ENCODE data around the gene PGM5. TPM values are rescaled to one million over a fixed set of nuclear protein-coding genes. Genes with fewer than 3 reads are reported as not detected.

Gene PGM5
- total and polyA plus RNA-seq, 2 donors (not counting 3 experiments of a cell fraction or from before 2014, with no cell fraction given): 0.14 to 1.9 TPM

GRCh38 chr9:68429631-68430030 is 73.2 kb downstream of the PGM5 start:
- Histone ChIP-seq H3K9me3 (replicated peaks; ENCODE audit: control insufficient read depth, insufficient read depth, low read length) (no peaks in the 10 kb centered on the region), H3K27me3 (ENCODE audit: control insufficient read depth in 2 of 2, insufficient read depth in 2 of 2, low read length in 2 of 2) (no peaks in the 10 kb centered on the region), H3K36me3 (ENCODE audit: control insufficient read depth in 2 of 2, extremely low read depth in 1 of 2, insufficient read depth in 2 of 2, low read length in 2 of 2) (no peaks in the 10 kb centered on the region), H3K79me2 (ENCODE audit: control insufficient read depth, insufficient read depth, low read length) (no peaks in the 10 kb centered on the region), H3K9ac (replicated peaks; ENCODE audit: extremely low read depth, insufficient read depth, low read length) (no peak overlapping the region), H3K9me1 (replicated peaks; ENCODE audit: control insufficient read depth, extremely low read depth, insufficient read depth, low read length) (no peaks in the 10 kb centered on the region), H2AFZ (ENCODE audit: low read depth, low read length) (no peak overlapping the region), H3K27ac (ENCODE audit: insufficient read depth, low read depth, low read length) (no peak overlapping the region), H3K4me2 (ENCODE audit: insufficient read depth, low read length) (no peak overlapping the region), H3K4me1 (ENCODE audit: control insufficient read depth, extremely low read depth, insufficient read depth, low read length) (no peaks in the 10 kb centered on the region), H4K20me1 (replicated peaks; ENCODE audit: control insufficient read depth, extremely low read depth, insufficient read depth, low read length) (no peaks in the 10 kb centered on the region), H3K4me3 (replicated peaks in 1 of 3; ENCODE audit: insufficient read depth in 1 of 3, low read depth in 1 of 3, low read length in 3 of 3) (no peak overlapping the region)
- ChIA-PET POLR2A (no interaction called here), CTCF (no interaction called here)
- BruUV-seq (replicated peaks): no TSS peak
- DNase-seq (ENCODE audit: low read depth, low spot score) (no peak), FAIRE-seq (no peak)
- TF ChIP-seq MAX (IDR thresholded peaks at IDR 0.05; ENCODE audit: insufficient read depth, insufficient read length) (no peak), GATA2 (IDR thresholded peaks at IDR 0.05; ENCODE audit: insufficient read depth, insufficient read length, low read depth, low read length) (no peak), MYC (IDR thresholded peaks at IDR 0.05; ENCODE audit: low read depth, low read length) (no peak), POLR2A (IDR thresholded peaks at IDR 0.05; ENCODE audit: low read depth, low read length) (no peak), EZH2 (IDR thresholded peaks at IDR 0.05; ENCODE audit: borderline replicate concordance, low read depth, low read length, severe bottlenecking) (no peak), JUN (IDR thresholded peaks at IDR 0.05; ENCODE audit: borderline replicate concordance, insufficient read depth, insufficient read length, low read depth) (no peak), CTCF (IDR thresholded peaks at IDR 0.05; ENCODE audit: extremely low read depth in 1 of 2, insufficient read depth in 1 of 2, low read depth in 1 of 2, low read length in 2 of 2) (no peak), FOS (IDR thresholded peaks at IDR 0.05; ENCODE audit: borderline replicate concordance, insufficient read depth, low read length) (no peak), POLR2AphosphoS5 (IDR thresholded peaks at IDR 0.05; ENCODE audit: insufficient read depth, low read depth, low read length) (no peak)
- intact Hi-C loops (cut with micrococcal nuclease): no loop called here
- dilution Hi-C loops (cut with MboI; ENCODE audit: extremely low pct_ligation_motif_present, low sequenced_read_pairs): no loop called here
